PC-9 (cell line): ENCODE measurements around the gene ABCD4. TPM values are rescaled to one million over a fixed set of nuclear protein-coding genes. Genes with fewer than 3 reads are reported as not detected.

Experiments used
- BruUV-seq: library from RNA; stranded (reverse); fragments of 400-500 nt; replicated peaks from 2 replicates; lab custom pipeline; 2021; lab: Mats Ljungman, UMichigan
- CTCF ChIA-PET: fragments of 300-600 bp; sonication (Branson Sonifier 250); formaldehyde crosslinking; loops from one replicate; lab custom pipeline; 2022; ENCODE audit warnings: antibody characterized with exemption; lab: Charles Lee
- POLR2A ChIA-PET: fragments of 300-600 bp; sonication (Branson Sonifier 250); formaldehyde crosslinking; loops from one replicate; lab custom pipeline; 2022; ENCODE audit warnings: antibody characterized with exemption; ENCODE audit not compliant: unreplicated experiment; lab: Charles Lee
- DNase-seq, 2 experiments: peaks; one replicate each; pipeline versions ENCODE4 v3.0.0 to v3.0.0-alpha.2; 2015 to 2022; ENCODE audit warnings: mixed read lengths in 1 of 2
- H2AFZ ChIP-seq: fragments of 200-600 bp; sonication (generic); 2 replicates; pipeline ENCODE4 v1.8.1; 2017; ENCODE audit warnings: antibody characterized with exemption
- H3F3A ChIP-seq: fragments of 200-600 bp; sonication (generic); 2 replicates; pipeline ENCODE4 v1.8.1; 2017; ENCODE audit warnings: antibody characterized with exemption, mild to moderate bottlenecking, low read depth; ENCODE audit not compliant: insufficient read depth
- H3K27ac ChIP-seq: fragments of 200-600 bp; sonication (generic); 2 replicates; pipeline ENCODE4 v1.6.1; 2016; ENCODE audit warnings: mixed run types
- H3K27me3 ChIP-seq: fragments of 200-600 bp; sonication (generic); 2 replicates; pipeline ENCODE4 v1.6.1; 2016; ENCODE audit warnings: low read depth, mixed run types; ENCODE audit not compliant: insufficient read depth
- H3K36me3 ChIP-seq: fragments of 200-600 bp; sonication (generic); 2 replicates; pipeline ENCODE4 v1.6.1; 2016; ENCODE audit warnings: low read depth, mixed run types
- H3K4me1 ChIP-seq: fragments of 200-600 bp; sonication (generic); replicated peaks from 2 replicates; pipeline ENCODE4 v1.6.1; 2016; ENCODE audit warnings: mixed run types; ENCODE audit not compliant: insufficient read depth
- H3K4me2 ChIP-seq: fragments of 200-600 bp; sonication (generic); 2 replicates; pipeline ENCODE4 v1.6.1; 2017; ENCODE audit warnings: mixed run types
- H3K4me3 ChIP-seq: fragments of 200-600 bp; sonication (generic); 2 replicates; pipeline ENCODE4 v1.6.1; 2016; ENCODE audit warnings: mixed run types
- H3K79me2 ChIP-seq: fragments of 200-600 bp; sonication (generic); 2 replicates; pipeline ENCODE4 v1.6.1; 2017; ENCODE audit warnings: low read depth, mixed run types
- H3K9me2 ChIP-seq: fragments of 200-600 bp; sonication (generic); 2 replicates; pipeline ENCODE4 v1.8.1; 2017; ENCODE audit warnings: mild to moderate bottlenecking; ENCODE audit not compliant: insufficient read depth
- H3K9me3 ChIP-seq: fragments of 200-600 bp; sonication (generic); 2 replicates; pipeline ENCODE4 v1.8.1; 2016; ENCODE audit warnings: low read depth; ENCODE audit not compliant: insufficient read depth
- H4K20me1 ChIP-seq: fragments of 200-600 bp; sonication (generic); 2 replicates; pipeline ENCODE4 v1.8.1; 2017; ENCODE audit not compliant: insufficient read depth
- CTCF ChIP-seq: fragments of 200-600 bp; sonication (generic); conservative IDR thresholded peaks from 2 replicates; pipeline ENCODE4 v1.6.1; 2017; ENCODE audit warnings: mixed run types, antibody characterized with exemption, mild to moderate bottlenecking, moderate library complexity
- EZH2 ChIP-seq: fragments of 200-600 bp; sonication (generic); IDR thresholded peaks from 2 replicates; pipeline ENCODE4 v1.8.0; 2017; ENCODE audit warnings: antibody characterized with exemption, low read depth
- intact Hi-C: fragments of 100-400 bp; cut with micrococcal nuclease; formaldehyde crosslinking; loops from one replicate; pipeline ENCODE4 v1.10.0; 2022; ENCODE audit not compliant: unreplicated experiment
- total RNA-seq: library from RNA; stranded (reverse); gene quantifications from 2 replicates; pipeline ENCODE4 v1.2.3, GENCODE V29; 2021

Gene ABCD4
- total RNA-seq, 1 experiment from 2014 or later, result 150 TPM

- Histone ChIP-seq H3K9me3 (no peaks in the 10 kb centered on the region), H3K36me3 (no peaks in the 10 kb centered on the region), H3K9me2 (no peaks in the 10 kb centered on the region), H3K27ac (no peak overlapping the region), H3K79me2 (no peaks in the 10 kb centered on the region), H3K4me2 (no peak overlapping the region), H3K4me1 (no peaks in the 10 kb centered on the region), H3K4me3 (no peak overlapping the region), H3K27me3 (peaks cover 21% of the 10 kb centered on the region), H4K20me1 (no peaks in the 10 kb centered on the region), H3F3A (no peaks in the 10 kb centered on the region), H2AFZ (no peak overlapping the region)
- intact Hi-C loops, result no loop called here
- CTCF ChIA-PET, result interaction anchor here (0.7 to 1.3 kb wide), 2 partner anchors 134 to 136 kb away, joined by 3 to 8 read pairs; no protein-coding TSS in a partner anchor
- BruUV-seq, result no TSS peak
- DNase-seq, result no peak
- POLR2A ChIA-PET, result interaction anchor here (0.8 kb wide), 1 partner anchor 16 kb away, joined by 13 read pairs; no protein-coding TSS in a partner anchor
- no peak for TF ChIP-seq CTCF
- no peak for TF ChIP-seq EZH2
Measured at GRCh38 chr14:74248017-74248416, 54.7 kb downstream of the ABCD4 start.

DNA sequence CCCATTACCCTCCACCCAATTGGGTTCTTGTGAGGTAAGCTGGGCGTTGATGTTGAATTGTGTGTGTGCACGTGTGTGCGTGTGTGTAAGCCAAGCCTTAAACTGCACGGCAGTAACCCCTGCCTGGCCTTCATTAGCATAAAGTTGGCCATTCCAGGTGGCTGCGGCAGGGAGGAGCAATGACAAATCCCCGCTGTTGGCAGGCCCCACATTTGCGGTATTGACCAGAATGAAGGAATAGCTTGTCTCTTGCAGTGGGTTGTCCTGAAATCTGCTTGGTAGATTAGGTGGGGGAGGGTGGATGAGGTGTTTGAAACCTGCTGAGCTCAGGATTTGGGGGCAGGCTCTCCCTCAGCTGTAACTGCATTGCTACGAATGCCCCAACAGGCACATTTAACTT, 56.2 kb downstream of the ABCD4 start:
- no peak overlapping the region for H2AFZ ChIP-seq
- DNase-seq, result no peak
- H3K9me2 ChIP-seq, result no peaks in the 10 kb centered on the region
- no peaks in the 10 kb centered on the region for H3K36me3 ChIP-seq
- CTCF ChIA-PET, result interaction anchor here (0.5 to 0.7 kb wide), 2 partner anchors 67 to 134 kb away, joined by 6 read pairs; no protein-coding TSS in a partner anchor
- TF ChIP-seq CTCF, result no peak
- TF ChIP-seq EZH2, result no peak
- H3K4me1 ChIP-seq, result no peaks in the 10 kb centered on the region
- no peak overlapping the region for H3K4me2 ChIP-seq
- peaks cover 35% of the 10 kb centered on the region for H3K27me3 ChIP-seq
- intact Hi-C loops, result no loop called here
- POLR2A ChIA-PET, result interaction anchor here (0.6 kb wide), 1 partner anchor 110 kb away, joined by 4 read pairs; no protein-coding TSS in a partner anchor
- H3K4me3 ChIP-seq, result no peak overlapping the region
- BruUV-seq, result no TSS peak
- H3K79me2 ChIP-seq, result no peaks in the 10 kb centered on the region
- H3K27ac ChIP-seq, result no peak overlapping the region
- no peaks in the 10 kb centered on the region for H3F3A ChIP-seq
- no peaks in the 10 kb centered on the region for H4K20me1 ChIP-seq
- no peaks in the 10 kb centered on the region for H3K9me3 ChIP-seq

DNA sequence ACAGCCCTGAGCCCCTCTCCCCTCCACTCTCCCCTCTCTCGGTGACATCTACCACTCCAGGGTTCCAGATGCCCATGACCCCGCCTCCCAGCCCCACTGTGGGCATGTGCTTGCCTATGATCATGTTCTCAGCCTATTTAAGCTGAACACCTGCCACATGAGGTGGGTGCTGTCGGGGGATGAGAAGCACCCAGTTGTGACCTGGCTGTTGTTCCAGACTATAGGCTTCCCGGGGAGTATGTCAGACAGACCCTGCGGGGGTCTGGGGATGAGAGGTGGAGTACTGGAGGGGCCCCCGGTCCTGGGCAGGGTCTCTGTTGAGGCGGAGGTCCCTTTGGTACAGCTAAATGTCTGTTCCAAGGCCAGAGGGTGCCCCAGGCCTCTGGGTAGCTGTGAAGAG, 57.4 kb downstream of the ABCD4 start:
- ChIA-PET POLR2A (no interaction called here), CTCF (no interaction called here)
- no peaks in the 10 kb centered on the region for H3F3A ChIP-seq
- no peak overlapping the region for H3K4me3 ChIP-seq
- BruUV-seq, result no TSS peak
- no peak for DNase-seq
- no peaks in the 10 kb centered on the region for H3K9me2 ChIP-seq
- no peaks in the 10 kb centered on the region for H3K79me2 ChIP-seq
- H3K4me2 ChIP-seq, result no peak overlapping the region
- H2AFZ ChIP-seq, result no peak overlapping the region
- H3K27me3 ChIP-seq, result peaks cover 48% of the 10 kb centered on the region
- no peaks in the 10 kb centered on the region for H3K4me1 ChIP-seq
- H3K27ac ChIP-seq, result no peak overlapping the region
- no peaks in the 10 kb centered on the region for H3K9me3 ChIP-seq
- no peak for TF ChIP-seq CTCF
- TF ChIP-seq EZH2, result no peak
- no peaks in the 10 kb centered on the region for H3K36me3 ChIP-seq
- intact Hi-C loops, result no loop called here
- no peaks in the 10 kb centered on the region for H4K20me1 ChIP-seq
